Loucy (cell line): Measurements from ENCODE around the gene AHCYL1.

Experiments used
- EZH2phosphoT487 ChIP-seq: fragments of 200-600 bp; IDR thresholded peaks from 2 replicates; pipeline ENCODE4 v1.6.1; 2018; ENCODE audit warnings: antibody characterized with exemption, mild to moderate bottlenecking, moderate library complexity, borderline replicate concordance
- TF ChIP-seq, protein P1 (sequence below): fragments of 200-600 bp; sonication (generic); conservative IDR thresholded peaks from 2 replicates; pipeline ENCODE4 v1.5.1; 2014; ENCODE audit warnings: mild to moderate bottlenecking, antibody characterized with exemption, low read length

DNA sequence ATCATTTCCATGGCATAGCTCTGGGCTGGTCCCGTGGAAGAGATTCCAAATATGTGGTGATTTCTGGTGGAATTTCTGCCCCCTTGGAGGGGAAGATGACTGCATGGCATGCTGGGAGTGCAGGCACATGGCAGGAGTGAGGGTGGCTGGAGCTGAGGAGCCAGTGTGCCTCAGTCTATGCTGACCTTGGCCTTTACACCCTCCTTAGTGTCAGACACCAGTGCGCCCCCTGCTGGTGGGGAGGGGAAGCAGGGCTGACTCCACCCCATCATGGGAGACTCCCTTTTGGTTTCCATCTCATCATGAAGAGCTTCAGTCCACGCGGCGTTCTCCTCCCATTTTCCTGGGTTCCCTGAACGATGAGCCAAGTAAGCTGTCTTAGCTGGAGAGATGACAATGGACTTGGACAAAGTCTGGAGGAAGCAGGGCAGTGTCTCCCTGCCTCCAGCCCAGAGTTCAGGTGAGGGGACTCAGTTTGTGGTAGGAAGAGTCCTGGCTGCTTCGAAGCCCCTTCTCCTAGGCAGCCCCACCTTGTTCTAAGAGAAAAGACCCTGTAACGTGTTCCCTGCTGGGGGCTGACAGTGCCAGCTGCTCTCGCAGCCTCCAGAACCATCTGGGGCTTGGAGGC is 75.6 kb downstream of the AHCYL1 start:
- TF ChIP-seq, protein P1, sequence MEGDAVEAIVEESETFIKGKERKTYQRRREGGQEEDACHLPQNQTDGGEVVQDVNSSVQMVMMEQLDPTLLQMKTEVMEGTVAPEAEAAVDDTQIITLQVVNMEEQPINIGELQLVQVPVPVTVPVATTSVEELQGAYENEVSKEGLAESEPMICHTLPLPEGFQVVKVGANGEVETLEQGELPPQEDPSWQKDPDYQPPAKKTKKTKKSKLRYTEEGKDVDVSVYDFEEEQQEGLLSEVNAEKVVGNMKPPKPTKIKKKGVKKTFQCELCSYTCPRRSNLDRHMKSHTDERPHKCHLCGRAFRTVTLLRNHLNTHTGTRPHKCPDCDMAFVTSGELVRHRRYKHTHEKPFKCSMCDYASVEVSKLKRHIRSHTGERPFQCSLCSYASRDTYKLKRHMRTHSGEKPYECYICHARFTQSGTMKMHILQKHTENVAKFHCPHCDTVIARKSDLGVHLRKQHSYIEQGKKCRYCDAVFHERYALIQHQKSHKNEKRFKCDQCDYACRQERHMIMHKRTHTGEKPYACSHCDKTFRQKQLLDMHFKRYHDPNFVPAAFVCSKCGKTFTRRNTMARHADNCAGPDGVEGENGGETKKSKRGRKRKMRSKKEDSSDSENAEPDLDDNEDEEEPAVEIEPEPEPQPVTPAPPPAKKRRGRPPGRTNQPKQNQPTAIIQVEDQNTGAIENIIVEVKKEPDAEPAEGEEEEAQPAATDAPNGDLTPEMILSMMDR, result peak; percentile 95
- TF ChIP-seq EZH2phosphoT487, result no peak
